ENCODE results near the gene SLC7A4. TPM values are rescaled to one million over a fixed set of nuclear protein-coding genes. Genes with fewer than 3 reads are reported as not detected.

Gene SLC7A4
- polyA plus RNA-seq, 1 of the 3 experiments (the other 2 are of a cell fraction): 0.02 TPM

- no peak overlapping the region for H3K27ac ChIP-seq (ENCODE audit: low read depth in 2 of 2, low read length in 1 of 2)
- no peak overlapping the region for H2AFZ ChIP-seq (ENCODE audit: low read depth)
- POLR2A ChIA-PET: no interaction called here
- H3K4me2 ChIP-seq: no peak overlapping the region
- no peaks in the 10 kb centered on the region for H3K79me2 ChIP-seq (ENCODE audit: insufficient read depth)
- no peak for DNase-seq
- no peaks in the 10 kb centered on the region for H4K20me1 ChIP-seq (ENCODE audit: insufficient read depth)
- 75% methylated on average over 4 of the region's 12 CpGs for WGBS (ENCODE audit: low lambda C conversion rate)
- H3K36me3 ChIP-seq (replicated peaks in 1 of 2; ENCODE audit: control insufficient read depth in 1 of 2, insufficient read depth in 2 of 2, low read length in 1 of 2): no peaks in the 10 kb centered on the region
- H3K9me3 ChIP-seq: no peaks in the 10 kb centered on the region
- no peaks in the 10 kb centered on the region for H3F3A ChIP-seq (replicated peaks; ENCODE audit: insufficient read depth)
- H3K9me2 ChIP-seq: no peaks in the 10 kb centered on the region
- CTCF ChIA-PET: no interaction called here
- no peaks in the 10 kb centered on the region for H3K27me3 ChIP-seq (ENCODE audit: insufficient read depth)
- H3K4me3 ChIP-seq (ENCODE audit: low read depth in 2 of 2, low read length in 1 of 2): no peak overlapping the region
- TF ChIP-seq CTCF (IDR thresholded peaks at IDR 0.05): no peak
- no peak for TF ChIP-seq REST (IDR thresholded peaks at IDR 0.05; ENCODE audit: low read depth, low read length)
- TF ChIP-seq TCF12 (IDR thresholded peaks at IDR 0.05): no peak
- no peak for TF ChIP-seq ZBTB33 (IDR thresholded peaks at IDR 0.05; ENCODE audit: borderline replicate concordance, low read depth)
- TF ChIP-seq FOSL2 (IDR thresholded peaks at IDR 0.05; ENCODE audit: borderline replicate concordance, low read depth): no peak
- TF ChIP-seq RAD21 (IDR thresholded peaks at IDR 0.05; ENCODE audit: low read length): no peak
- TF ChIP-seq TAF1 (IDR thresholded peaks at IDR 0.05; ENCODE audit: borderline replicate concordance, low read depth, low read length): no peak
- TF ChIP-seq FOXJ3 (CRISPR knock-in tag; IDR thresholded peaks at IDR 0.05): no peak
- no peak for TF ChIP-seq EZH2phosphoT487 (IDR thresholded peaks at IDR 0.05; ENCODE audit: borderline replicate concordance, low read depth)
- no peak for TF ChIP-seq MEF2A (IDR thresholded peaks at IDR 0.05; ENCODE audit: borderline replicate concordance, low read depth)
- TF ChIP-seq IRF3 (IDR thresholded peaks at IDR 0.05; ENCODE audit: low read depth, low read length): no peak
- no peak for TF ChIP-seq NFIC (IDR thresholded peaks at IDR 0.05; ENCODE audit: borderline replicate concordance)
- TF ChIP-seq POLR2AphosphoS5 (IDR thresholded peaks at IDR 0.05; ENCODE audit: low read depth, low read length): no peak
- TF ChIP-seq USF1 (IDR thresholded peaks at IDR 0.05; ENCODE audit: borderline replicate concordance, low read depth): no peak
- TF ChIP-seq CHD2 (IDR thresholded peaks at IDR 0.05; ENCODE audit: low read length, partially characterized antibody): no peak
- TF ChIP-seq FOXM1 (IDR thresholded peaks at IDR 0.05; ENCODE audit: low read depth): no peak
- TF ChIP-seq ELF1 (IDR thresholded peaks at IDR 0.05): no peak
- no peak for TF ChIP-seq RFX5 (IDR thresholded peaks at IDR 0.05; ENCODE audit: low read length)
- no peak for TF ChIP-seq GATA2 (CRISPR knock-in tag; IDR thresholded peaks at IDR 0.05)
- no peaks in the 10 kb centered on the region for H3K4me1 ChIP-seq (ENCODE audit: control insufficient read depth in 1 of 2, insufficient read depth in 2 of 2, low read depth in 1 of 2, low read length in 1 of 2)
- no peak overlapping the region for H3K9ac ChIP-seq
Measured at GRCh38 chr22:21067901-21068680, 35.7 kb upstream of the SLC7A4 start.

Data from SK-N-SH (cell line).